Measurements from ENCODE around the gene VASN.

Gene VASN

DNA sequence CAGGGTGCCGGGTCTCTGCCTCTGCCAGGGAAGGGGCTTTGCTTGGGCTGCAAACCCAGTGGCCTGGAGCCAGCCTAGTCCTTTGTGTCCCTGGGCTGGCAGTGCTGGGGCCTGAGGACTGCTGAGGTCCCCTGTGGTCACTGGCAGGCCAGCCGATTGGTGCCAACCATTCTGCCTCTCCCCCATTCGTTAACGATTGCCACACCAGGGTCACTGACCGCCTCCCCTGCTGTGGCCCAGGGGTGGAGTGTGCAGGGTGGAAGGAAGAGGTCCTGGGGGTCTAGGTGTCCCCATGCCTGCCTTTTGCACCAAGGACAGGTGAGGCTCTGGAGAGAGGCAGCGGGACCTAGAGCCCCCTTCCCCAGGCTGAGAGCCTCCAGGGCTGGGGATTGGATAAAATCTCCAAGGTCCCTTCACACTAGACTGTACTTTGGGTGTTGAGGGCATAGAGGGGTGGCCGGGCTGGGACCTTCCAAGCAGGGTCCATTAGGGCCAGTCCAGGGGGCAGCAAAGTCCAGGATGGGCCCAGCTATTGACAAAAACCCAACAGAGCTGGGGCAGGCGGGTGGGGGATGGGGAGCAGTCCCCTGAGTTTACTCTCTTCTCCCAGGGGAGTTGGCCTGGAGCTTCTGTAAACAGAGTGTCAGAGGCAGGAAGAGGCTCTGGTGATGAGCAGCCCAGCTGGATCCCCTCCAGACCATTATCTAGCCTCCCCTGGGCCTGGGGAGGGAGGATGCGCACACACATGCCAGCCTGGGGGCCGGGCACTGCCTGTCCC, 1.1 kb downstream of the VASN start:
- FAIRE-seq = no peak

DNA sequence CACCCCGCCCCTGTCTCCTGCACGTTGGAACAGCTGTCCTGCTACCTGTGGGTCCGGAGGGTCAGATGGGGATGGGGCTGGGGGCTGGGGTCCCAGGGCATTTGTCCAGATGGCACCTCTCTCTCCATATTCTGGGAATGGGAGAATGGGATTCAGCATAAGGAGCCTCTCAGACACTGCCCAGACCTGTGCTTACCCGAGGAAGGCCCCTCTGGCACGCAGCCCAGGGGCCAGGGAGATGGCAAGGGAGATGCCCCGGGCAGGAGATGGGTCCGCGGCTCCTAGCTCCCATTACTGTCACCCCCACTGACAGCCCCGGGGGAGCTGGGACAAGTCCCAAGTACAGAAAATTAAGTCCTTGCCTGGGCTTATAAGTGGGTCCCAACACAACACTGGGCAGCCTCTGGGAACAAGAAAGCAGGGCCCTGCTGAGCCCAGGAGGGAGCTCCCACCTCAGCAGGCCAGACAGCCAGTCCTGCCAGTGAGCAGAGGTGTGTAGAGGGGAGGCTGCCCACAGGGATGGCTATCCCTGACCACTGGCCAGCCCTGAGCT, 1.8 kb downstream of the VASN start:
- FAIRE-seq = no peak

DNA sequence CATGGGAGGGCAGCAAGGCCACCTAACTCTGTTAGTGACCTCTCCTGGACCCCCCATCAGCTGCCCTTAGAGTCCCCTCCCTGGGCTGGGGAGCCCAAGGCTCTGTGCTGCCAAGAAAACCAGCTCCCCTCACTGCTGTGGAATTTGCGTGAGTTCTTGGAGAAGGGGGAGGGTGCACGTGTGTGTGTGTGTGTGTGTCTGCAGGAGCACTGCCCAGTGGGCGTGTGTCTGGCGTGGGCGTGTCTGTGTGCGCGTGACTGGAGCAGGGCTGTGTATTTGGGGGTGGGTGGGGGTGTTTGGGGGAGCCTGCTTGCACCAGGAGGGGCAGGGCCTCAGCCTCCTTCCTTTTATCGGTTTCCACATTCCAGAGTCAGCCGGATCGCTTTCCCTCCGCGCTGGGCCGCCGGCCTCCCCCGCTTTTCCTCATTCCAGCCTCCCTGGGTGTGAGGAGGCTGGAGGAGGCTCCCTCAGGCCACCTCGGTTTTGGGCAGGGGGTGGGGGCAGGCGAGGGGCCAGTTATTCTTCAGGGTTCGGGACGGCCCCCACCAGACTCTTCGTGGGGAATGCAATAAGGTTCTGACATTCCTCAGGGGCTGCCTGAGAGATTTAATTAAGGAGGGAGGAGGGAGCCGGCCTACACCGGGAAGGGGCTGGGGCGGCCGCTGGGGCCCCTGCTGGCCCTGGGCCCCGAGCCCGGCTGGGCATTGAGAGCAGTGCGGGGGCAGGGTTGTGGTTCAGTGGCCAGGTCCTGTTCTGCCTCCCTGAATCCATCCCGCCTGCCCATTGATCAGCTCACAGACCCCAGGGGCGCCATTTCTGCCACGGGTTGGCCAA, 2.5 kb downstream of the VASN start:
- no peak for FAIRE-seq

DNA sequence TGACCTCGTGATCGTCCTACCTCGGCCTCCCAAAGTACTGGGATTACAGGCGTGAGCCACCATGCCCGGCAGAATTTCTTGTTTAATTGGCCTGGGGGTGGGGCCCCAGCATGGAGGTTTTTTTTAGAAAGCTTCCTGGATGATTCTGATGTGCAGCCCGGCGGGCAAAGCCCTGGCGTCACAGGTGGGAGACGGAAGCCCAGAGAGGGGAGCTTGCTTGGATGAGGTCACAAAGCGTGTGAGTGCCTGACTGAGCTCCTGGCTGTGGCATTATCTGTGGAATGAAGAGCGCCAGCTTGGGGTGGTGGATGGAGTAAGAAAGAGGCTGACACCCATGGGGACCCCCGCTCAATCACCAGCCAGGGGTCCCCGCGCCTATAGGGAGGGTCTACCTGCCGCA, 4.1 kb downstream of the VASN start:
- no peak for FAIRE-seq

DNA sequence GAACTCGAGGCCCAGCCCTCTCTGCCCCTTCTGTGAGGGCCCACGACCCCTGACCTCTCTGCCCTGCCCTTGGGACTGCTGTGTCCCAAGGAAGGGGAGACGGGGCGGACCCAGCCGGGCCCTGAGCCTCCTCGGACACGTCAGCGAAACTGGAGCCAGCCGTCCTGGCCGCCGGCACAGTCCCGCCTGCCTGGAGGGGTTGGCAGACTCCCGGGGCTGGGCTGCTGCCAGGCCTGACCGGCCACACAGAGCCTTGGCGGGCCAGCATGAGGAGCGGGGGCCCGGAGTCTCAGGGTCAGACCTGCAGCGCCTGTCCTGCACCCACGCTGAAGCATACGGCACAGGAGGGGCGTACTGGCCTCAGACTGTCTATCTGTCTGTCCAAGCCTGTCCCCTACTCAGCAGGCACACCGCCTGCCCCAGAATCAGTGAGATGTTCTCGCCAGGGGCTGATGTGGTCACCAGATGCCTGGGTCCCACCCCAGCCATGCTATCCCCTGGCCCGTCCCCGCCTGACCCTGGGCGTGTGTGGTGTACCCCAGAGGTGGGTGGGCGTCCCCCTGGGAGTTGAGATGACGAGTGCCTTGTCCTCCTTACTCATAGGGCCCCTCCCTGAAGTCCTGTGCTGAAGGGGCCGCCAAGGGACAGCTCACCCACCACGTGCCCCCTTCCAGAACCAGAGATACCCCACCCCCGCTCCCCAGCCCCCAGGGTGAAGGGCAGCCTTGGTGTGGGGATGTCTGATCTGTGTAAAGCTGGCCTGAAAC, 4.7 kb downstream of the VASN start:
- FAIRE-seq = no peak

GRCh38 chr16:4376893-4377572, 5.4 kb downstream of the VASN start:
- no peak for FAIRE-seq

GRCh38 chr16:4377573-4378154, 6.0 kb downstream of the VASN start:
- no peak for FAIRE-seq

DNA sequence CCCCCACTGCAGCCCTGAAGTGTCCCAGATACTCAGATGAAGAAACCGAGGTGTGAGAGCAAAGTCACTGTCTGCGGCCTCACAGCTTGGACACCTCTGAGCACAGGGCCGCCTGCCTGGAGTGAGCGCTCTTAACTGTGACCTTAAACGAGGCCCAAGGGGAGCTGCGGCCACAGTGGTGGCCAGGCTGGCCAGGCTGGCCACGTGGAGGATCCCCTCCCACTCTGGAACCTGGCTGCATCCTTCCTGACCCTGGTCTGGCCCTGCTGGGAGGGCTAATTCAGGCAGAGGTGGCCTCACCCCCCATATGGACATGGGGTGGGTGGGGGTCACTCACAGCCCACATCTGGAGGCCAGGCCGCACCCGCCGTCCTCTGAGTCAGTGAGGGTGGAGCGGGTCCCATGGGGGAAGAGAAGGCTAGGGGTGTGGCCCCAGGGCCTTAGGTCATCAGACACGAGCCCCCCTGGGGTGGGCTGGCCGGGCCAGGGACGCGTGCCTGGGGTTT, 6.6 kb downstream of the VASN start:
- no peak for FAIRE-seq

DNA sequence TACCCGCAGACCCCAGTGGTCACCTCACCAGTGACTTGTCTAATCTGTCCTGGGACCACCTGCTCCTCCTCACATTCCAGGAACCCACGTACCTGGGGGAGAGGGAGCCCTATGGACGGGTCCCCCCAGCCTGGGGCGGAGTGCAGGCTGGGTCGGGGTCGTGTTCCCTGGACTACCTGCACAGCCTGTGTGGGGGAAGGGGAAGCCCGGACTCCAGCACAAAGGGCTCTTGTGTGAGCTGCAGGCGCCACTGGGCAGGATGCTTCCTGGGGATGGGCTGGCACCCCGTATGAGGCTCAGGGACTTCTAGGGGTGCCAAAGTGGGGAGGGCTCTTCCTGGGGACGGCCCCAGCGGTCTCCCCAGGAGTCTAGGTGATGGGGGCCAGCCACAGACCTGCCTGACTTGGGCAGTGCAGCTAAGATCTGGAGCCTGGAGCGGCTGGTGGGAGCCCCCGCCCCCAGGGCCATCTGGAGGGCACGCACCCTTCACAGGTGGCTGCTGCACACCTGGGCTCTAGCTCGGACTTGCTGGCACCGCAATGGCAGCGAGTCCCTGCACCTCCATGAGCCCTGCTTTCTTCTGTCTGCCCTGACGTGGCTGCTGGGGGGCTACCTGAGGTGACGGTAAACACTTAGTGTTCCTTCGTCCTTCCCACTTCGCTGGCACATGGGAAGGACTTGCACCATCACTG, 7.5 kb downstream of the VASN start:
- FAIRE-seq = no peak

DNA sequence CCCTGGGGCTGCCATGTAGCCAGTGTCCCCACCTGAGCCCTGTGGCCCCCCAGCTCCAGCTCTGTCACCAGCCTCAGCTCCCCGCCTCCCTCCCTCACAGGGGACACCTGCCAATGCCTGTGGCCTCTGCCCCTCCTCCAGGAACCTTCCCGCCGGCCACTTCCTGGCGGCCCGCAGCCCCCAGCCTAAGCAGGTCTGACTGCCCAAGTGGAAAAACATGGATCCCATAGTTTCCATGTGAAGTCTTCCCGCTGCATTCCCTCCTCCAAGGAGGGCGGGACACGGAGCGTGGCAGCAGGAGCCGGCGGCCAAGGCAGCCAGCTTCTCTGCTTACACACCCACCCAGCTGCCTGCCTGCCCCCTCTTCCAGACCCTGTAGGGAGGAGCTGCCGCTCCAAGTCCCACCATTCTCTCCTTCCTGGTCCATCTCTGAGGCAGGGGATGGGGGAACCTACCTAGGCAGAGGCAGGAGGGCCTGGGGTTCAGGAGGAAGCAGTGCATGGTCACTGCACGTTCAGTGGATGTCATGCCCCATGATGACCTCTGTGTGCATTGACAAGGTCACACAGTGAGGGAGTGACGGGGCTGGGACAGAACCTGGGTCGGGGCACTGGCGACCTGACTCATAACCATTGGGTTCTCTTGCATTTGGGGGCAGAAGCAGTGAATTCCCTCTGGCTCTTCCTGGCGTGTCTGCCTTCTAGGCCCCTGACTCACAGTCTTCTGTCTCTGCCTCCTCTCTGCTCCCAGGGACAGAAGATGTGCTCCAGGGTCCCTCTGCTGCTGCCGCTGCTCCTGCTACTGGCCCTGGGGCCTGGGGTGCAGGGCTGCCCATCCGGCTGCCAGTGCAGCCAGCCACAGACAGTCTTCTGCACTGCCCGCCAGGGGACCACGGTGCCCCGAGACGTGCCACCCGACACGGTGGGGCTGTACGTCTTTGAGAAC, 8.7 kb downstream of the VASN start:
- no peak for FAIRE-seq

- no peak for FAIRE-seq
Measured at GRCh38 chr16:4381072-4381934, 9.7 kb downstream of the VASN start.

DNA sequence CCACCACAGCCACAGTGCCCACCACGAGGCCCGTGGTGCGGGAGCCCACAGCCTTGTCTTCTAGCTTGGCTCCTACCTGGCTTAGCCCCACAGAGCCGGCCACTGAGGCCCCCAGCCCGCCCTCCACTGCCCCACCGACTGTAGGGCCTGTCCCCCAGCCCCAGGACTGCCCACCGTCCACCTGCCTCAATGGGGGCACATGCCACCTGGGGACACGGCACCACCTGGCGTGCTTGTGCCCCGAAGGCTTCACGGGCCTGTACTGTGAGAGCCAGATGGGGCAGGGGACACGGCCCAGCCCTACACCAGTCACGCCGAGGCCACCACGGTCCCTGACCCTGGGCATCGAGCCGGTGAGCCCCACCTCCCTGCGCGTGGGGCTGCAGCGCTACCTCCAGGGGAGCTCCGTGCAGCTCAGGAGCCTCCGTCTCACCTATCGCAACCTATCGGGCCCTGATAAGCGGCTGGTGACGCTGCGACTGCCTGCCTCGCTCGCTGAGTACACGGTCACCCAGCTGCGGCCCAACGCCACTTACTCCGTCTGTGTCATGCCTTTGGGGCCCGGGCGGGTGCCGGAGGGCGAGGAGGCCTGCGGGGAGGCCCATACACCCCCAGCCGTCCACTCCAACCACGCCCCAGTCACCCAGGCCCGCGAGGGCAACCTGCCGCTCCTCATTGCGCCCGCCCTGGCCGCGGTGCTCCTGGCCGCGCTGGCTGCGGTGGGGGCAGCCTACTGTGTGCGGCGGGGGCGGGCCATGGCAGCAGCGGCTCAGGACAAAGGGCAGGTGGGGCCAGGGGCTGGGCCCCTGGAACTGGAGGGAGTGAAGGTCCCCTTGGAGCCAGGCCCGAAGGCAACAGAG, 10.5 kb downstream of the VASN start:
- FAIRE-seq = no peak

- FAIRE-seq = no peak
Measured at GRCh38 chr16:4382795-4383357, 11.2 kb downstream of the VASN start.

GRCh38 chr16:4383591-4384444, 12.2 kb downstream of the VASN start:
- FAIRE-seq = no peak

DNA sequence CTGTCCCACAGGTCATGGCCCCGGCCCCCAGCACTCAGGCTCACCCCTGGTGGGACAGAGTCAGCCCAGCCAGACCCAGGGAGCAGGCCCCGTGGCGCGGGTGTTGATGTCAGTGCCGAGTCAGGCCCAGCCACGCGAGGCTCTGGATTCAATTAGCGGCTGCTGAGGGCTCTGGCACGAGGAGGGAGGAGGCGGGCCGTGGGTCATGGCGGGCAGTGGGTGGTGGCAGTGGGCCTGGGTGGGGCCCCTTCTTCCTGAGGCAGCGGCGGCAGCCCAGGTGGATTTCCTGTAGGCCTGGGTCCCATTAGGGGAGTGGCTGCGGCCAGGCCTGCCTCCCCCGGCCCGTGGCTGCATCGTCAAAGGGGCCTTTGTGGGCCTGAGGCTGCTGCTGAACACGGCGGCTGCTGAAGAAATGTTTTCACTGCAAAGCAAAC, 12.9 kb downstream of the VASN start:
- no peak for FAIRE-seq

GRCh38 chr16:4385066-4385788, 13.6 kb downstream of the VASN start:
- no peak for FAIRE-seq

Data from endometrium (tissue), 2 donors.